ENCODE measurements around the gene AIF1L.

Gene AIF1L

DNA sequence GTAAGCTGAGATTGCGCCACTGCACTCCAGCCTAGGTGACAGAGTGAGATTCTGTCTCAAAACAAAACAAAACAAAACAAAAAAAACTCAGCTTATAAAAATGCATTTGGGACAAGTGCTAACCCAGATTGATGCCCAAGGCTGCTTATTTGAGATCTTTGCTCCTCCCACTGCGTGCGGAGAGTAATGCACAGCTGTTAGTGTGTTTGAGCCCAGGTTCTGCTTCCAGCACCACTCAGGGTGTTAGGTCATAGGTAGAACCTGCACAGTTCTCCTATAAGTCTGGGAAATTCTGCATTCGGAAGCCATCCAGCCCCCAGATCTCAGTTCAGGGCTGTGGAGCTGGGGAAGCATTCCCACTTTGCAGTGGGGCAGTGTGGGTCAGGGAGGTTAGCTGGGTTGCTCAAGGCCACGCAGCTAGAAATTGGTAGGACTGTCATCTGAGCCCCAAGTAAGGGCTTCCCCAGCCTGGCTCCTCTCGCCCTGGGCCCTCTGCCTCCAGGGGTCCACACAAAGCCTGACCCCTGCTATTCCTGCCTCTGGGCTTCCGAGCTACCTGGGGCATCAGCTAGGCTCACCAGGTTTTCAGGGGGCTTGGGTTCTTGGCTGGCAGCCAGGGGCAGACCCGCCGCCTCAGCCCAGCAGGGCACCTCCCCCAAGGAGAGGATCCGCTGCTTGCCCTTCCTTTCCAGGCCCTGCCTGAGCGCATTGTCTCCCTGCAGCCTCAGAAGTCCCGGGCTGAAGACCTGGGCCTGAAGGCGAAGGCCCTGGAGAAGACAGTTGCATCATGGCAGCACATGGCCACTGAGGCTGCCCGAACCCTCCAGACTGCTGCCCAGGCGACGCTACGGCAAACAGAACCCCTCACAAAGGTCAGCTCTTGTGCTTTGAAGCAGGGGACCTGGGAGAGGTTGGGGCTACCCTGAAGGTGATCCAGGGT lies 17.6 kb upstream of the AIF1L start:
- no peak for DNase-seq

DNA sequence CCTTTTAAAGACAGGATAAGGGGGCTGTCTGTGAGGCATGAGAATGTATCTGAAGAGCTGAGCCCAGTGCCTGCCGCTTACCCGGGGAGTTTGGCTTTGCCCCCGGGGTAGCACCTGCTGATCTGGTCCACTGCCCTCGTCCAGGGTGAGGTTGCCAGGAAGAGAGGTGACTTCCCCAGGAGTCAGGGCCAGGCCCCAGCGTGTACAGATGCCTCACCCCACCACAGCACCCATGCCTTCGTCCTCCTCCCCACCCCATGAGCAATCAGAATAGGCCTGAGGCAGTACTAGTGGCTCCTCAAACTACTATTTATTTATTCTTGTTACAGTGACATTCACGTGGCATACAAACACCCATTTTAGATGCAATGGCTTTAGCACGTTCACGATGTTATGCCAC lies 15.7 kb upstream of the AIF1L start:
- DNase-seq: no peak

DNA sequence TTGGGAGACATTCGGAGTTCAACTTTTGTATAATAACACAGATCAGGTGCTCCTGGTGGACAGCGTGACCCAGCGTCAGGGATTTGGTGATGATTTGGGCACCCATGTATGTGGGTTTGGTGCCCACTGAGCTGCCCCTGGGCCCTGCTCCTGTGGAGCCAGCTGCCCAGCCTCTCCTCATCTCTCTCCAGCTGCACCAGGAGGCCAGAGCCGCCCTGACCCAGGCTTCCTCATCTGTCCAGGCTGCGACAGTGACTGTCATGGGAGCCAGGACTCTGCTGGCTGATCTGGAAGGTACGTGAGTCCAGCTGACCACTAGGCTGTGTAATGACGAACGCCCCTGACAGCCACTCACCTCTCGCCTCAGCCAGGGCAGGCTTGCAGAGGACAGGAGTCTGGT lies 14.5 kb upstream of the AIF1L start:
- DNase-seq: no peak

DNA sequence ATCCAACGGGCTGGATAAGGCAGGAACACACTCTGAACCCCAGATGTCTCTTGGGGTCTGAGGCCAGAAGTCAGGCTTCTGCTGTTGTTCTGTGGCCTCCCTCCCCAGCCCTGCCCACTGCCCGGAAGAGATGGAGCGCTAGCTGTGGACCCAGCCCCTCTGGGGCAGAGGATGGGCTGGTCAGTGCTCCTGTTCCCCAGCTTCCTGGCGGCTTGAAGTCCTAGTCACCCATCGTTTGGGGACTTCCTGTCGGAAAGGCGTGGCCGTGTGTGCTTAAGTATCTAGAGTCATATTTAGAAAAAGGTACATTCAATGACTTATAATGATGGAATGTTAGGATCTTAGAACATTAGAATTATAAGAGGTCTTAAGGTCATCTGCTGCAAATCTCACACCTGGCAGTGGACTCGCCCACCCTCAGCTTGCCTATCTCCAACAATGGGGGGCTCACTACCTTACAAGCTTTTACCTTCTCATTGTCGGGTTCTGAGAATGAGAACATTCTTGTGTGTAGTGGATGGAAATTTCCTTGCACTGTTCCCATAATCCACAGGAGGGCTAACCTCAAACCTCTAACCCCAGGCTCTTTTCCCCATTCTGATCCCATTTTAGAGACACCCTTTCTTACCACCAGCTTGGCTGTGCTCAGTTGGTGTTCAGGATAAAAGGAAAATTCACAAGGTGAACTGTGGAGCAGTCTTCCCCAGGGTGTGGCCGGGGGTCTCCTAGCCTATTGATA lies 13.4 kb upstream of the AIF1L start:
- DNase-seq: no peak

DNA sequence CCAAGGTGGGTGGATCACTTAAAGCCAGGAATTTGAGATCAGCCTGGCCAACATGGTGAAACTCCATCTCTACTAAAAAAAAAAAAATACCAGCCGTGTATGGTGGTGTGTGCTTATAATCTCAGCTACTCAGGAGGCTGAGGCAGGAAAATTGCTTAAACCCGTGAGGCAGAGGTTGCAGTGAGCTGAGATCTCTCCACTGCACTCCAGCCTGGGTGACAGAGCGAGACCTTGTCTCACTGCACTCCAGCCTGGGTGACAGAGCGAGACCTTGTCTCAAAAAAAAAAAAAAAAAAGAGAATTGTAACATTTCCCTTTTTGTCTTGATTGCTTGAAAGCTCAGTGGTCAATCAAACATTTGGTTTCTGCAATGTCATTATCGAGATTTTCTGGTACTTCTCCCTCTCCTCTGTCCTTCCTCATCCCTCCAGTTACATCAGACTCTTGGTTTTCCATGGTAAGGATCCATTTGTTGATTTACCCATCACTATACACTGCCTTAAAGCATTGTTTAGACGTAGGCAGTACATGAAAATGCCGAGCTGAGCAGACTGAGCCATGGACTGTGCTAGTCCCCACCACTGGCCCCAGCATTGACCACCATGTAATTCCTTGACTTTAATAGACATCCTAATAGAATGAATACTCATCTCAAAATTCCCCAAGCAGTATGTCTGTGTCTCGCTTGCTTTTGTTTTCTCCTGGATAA lies 11.5 kb upstream of the AIF1L start:
- no peak for DNase-seq

DNA sequence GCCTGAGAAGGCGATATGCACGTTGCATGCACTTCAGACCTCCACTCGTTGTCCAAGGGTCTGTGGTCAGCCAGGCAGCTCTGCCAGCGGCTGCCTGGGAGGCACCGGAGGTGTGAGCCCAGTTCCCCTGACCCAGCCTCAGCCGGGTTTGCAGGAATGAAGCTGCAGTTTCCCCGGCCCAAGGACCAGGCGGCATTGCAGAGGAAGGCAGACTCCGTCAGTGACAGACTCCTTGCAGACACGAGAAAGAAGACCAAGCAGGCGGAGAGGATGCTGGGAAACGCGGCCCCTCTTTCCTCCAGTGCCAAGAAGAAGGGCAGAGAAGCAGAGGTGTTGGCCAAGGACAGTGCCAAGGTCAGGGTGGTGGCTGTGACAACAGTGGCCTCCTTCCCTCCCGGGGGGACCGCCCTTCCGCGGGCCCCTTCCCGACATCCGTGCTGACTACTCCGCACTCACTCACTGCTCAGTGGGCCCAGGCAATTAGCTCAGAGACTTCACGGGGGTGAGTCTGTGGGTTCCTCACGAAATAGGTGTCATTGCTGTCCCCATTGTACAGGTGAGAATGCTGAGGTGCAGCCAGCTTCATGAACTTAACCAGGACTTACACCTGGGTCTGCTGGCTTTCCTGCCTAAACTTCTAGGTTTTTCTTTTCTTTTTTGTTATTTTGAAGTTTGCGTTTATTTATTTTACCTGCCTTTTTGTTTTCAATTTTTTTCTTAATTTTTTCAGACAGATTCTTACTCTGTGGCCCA lies 10.8 kb upstream of the AIF1L start:
- no peak for DNase-seq

- DNase-seq: no peak
Observed at GRCh38 chr9:131087354-131087893, 8.9 kb upstream of the AIF1L start.

- DNase-seq: no peak
Observed at GRCh38 chr9:131090025-131090787, 6.1 kb upstream of the AIF1L start.

DNA sequence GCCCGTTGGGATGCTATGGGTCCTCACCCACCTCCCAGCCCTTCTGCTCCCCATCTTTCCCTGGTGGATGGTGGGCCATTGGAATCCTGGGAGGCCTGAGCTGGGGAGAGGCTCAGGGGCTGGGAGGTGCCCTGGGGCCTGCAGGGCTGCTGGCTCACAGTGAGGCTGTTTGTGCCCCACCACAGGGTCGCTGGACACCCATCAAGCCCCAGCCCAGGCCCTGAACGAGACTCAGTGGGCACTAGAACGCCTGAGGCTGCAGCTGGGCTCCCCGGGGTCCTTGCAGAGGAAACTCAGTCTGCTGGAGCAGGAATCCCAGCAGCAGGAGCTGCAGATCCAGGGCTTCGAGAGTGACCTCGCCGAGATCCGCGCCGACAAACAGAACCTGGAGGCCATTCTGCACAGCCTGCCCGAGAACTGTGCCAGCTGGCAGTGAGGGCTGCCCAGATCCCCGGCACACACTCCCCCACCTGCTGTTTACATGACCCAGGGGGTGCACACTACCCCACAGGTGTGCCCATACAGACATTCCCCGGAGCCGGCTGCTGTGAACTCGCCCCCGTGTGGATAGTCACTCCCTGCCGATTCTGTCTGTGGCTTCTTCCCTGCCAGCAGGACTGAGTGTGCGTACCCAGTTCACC lies 4.9 kb upstream of the AIF1L start:
- no peak for DNase-seq

DNA sequence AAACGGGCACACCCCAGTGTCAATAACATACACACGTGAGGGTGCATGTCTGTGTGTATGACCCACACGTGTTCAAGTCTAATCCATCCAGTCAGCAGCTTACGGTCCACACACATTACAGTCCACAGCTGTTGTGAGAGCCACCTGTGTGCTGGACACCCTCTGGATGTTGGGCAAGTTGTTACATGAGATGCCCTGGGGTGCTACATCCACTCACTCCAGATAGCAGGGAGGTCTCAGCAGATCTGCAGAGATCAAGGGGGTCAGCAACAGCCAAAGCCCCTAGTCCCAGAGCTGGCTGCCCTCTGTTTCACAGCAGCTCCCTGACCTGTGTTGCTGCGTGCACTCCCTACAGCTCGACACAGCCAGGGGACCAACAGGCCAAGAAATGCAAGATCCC lies 4.3 kb upstream of the AIF1L start:
- DNase-seq: no peak

GRCh38 chr9:131092548-131093440 lies 3.5 kb upstream of the AIF1L start:
- no peak for DNase-seq

GRCh38 chr9:131094015-131094414 lies 2.3 kb upstream of the AIF1L start:
- DNase-seq: no peak

GRCh38 chr9:131094622-131095021 lies 1.7 kb upstream of the AIF1L start:
- no peak for DNase-seq

DNA sequence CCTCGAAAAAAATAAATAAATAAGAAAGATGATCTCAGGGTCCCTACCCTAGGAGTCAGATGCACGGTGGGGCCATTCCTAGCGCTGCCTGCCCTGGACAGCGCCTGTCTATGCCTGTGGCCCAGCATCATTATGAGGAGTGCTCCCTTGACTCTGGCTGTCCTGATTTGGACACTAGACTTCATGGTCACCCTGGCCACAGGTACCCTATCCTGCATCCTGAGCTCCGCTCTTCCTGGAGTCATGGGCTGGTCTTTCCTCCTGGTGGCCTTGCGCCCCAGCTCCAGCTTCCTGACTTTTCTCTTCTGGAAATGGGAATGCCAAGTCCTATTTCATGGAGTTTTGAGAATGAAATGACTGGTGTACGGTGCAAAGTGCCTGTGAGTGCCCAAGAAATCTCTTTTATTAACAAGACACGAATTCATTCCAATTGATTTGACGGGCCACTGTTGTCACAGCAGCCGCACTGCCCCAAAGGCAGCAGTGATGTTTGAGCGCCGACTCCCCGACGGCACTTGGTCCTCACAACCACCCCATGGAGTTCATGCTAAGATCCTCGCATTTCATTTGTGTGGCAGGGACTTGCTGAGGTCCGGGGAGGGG lies 564 bp upstream of the AIF1L start:
- DNase-seq: no peak

DNA sequence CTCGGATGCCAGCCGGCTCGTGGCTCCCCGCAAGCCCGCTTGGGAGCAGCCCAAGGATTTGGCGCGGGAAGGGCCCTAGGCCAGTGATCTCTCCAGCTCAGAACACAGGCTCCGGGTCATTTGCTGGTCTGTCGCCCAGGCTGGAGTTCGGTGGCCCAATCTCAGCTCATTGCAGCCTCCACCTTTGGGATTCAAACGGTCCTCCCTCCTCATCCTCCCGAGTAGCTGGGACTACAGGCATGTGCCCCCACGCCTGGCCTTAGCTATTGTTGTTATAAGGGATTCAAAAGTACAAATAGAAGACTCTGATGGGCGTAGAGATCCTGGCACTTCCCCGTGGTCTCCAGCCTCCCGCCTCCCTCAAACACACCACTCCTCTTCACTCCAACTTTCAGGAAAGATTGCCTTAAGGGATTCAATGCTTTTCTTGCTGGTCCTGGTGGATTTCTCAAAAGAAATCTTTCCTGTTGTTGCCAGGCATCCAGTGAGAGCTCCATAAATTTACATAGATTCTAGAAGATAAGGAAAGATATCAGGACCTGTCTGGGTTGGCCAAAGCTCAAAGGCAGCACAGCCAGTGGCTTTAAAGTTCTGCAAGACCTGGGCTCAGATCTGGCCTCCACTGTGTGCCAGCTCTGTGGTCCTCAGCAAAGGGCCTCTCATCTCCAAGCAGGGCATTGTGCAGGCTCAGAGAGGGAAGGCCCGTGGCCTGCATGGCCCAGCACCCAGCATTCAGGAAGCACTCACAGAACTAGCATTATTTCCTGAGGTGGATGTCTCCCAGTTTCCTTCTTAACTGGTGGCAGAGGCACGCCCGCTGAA lies 1.0 kb downstream of the AIF1L start:
- DNase-seq: no peak

DNA sequence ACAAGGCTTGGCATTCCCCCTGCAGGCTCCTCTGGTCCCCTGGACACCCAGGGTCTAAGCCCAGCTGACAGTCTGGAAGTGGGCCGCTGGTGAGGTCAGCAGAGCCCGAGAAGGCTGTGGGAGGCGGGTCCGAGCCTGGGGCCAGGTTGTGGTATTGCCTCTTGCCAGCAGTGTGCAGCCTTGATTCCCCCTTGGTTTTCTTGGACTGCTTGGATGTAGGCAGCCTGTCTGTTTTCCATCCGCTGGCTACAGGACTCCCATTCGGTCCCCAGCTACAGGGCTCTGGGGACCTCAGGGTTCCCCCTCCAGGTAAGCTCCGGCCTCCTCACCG lies 1.6 kb downstream of the AIF1L start:
- no peak for DNase-seq

- DNase-seq: no peak
Observed at GRCh38 chr9:131098391-131099101, 2.2 kb downstream of the AIF1L start.

GRCh38 chr9:131099102-131099606 lies 2.8 kb downstream of the AIF1L start:
- no peak for DNase-seq
